K562 (cell line): Measurements from ENCODE around the gene LMNB1. TPM values are rescaled to one million over a fixed set of nuclear protein-coding genes. Genes with fewer than 3 reads are reported as not detected.

ENCODE experiments used
- ATAC-seq: fragments of 200-7000 bp; cut with Tn5 transposase; 3 replicates; pipeline ENCODE4 v1.9.1; 2020; ENCODE audit warnings: moderate library complexity
- BruUV-seq: library from RNA; stranded (reverse); fragments of 400-500 nt; replicated peaks from 2 replicates; lab custom pipeline; 2021; lab: Mats Ljungman, UMichigan
- CTCF ChIA-PET: fragments of 300-600 bp; formaldehyde crosslinking; extraction: SDS; loops from one replicate; lab custom pipeline; 2021; ENCODE audit warnings: low intra/inter-chr PET ratio; lab: Yijun Ruan, JAX
- POLR2A ChIA-PET: fragments of 300-600, 350-650 bp; sonication (Branson Sonifier 250); formaldehyde crosslinking; extraction: SDS; loops from one replicate; lab custom pipeline; 2021; ENCODE audit warnings: antibody characterized with exemption, inconsistent platforms; lab: Yijun Ruan, JAX
- DNase-seq, 4 experiments: peaks; one replicate each; pipeline versions ENCODE4 v3.0.0 to v3.0.0-alpha.2; 2011 to 2018; ENCODE audit warnings: low spot score in 3 of 4, mixed read lengths in 3 of 4; ENCODE audit errors: extremely low read depth in 1 of 4
- FAIRE-seq: peaks from 2 replicates; lab custom pipeline; 2011; peaks lifted over from hg19 to GRCh38; lab: Jason Lieb, UNC
- H2AFZ ChIP-seq: 2 replicates; pipeline ENCODE4 v1.6.0; 2011; ENCODE audit warnings: low read depth, low read length, control low read depth, inconsistent platforms
- H3K27ac ChIP-seq: fragments of 200-600 bp; 3 replicates; pipeline ENCODE4 v1.8.0; 2011; ENCODE audit warnings: low read depth, mild to moderate bottlenecking, control low read depth, inconsistent platforms, low read length, moderate library complexity, mixed read lengths; ENCODE audit errors: extremely low read depth
- H3K27me3 ChIP-seq, 2 experiments: fragments of 300-600 bp in 1 of 2; 2 replicates in 1 of 2; 3 replicates in 1 of 2; pipeline versions ENCODE4 v1.6.0 to v1.8.0; 2011; ENCODE audit warnings: inconsistent platforms in 2 of 2, low read length in 2 of 2, mild to moderate bottlenecking in 1 of 2, mixed read lengths in 1 of 2, moderate library complexity in 1 of 2; ENCODE audit not compliant: control insufficient read depth in 2 of 2, insufficient read depth in 2 of 2
- H3K36me3 ChIP-seq: fragments of 300-600 bp; 3 replicates; pipeline ENCODE4 v1.8.0; 2011; ENCODE audit warnings: mild to moderate bottlenecking, low read length, inconsistent platforms; ENCODE audit not compliant: control insufficient read depth, insufficient read depth
- H3K4me1 ChIP-seq, 2 experiments: fragments of 200-600 bp in 1 of 2; replicated peaks in 1 of 2; 2 replicates in 1 of 2; 3 replicates in 1 of 2; pipeline versions ENCODE4 v1.5.1 to v1.8.0; 2011; ENCODE audit warnings: inconsistent platforms in 2 of 2, low read length in 2 of 2, mild to moderate bottlenecking in 1 of 2, mixed read lengths in 1 of 2, moderate library complexity in 1 of 2; ENCODE audit not compliant: control insufficient read depth in 2 of 2, insufficient read depth in 2 of 2
- H3K4me2 ChIP-seq: 2 replicates; pipeline ENCODE4 v1.6.1; 2011; ENCODE audit warnings: low read length, control low read depth, inconsistent platforms, mixed read lengths; ENCODE audit not compliant: insufficient read depth
- H3K4me3 ChIP-seq: fragments of 200-600 bp; sonication (generic), shearing (Covaris generic); 2 replicates; pipeline ENCODE4 v1.5.1; 2016; ENCODE audit warnings: control low read depth, inconsistent platforms
- H3K79me2 ChIP-seq: fragments of 200-600 bp; 3 replicates; pipeline ENCODE4 v1.8.0; 2011; ENCODE audit warnings: low read length, inconsistent platforms; ENCODE audit not compliant: control insufficient read depth, insufficient read depth
- H3K9ac ChIP-seq, 2 experiments: 2 replicates each; pipeline versions ENCODE4 v1.6.0 to v1.6.1; 2011; ENCODE audit warnings: low read depth in 2 of 2, low read length in 2 of 2, control low read depth in 1 of 2, inconsistent platforms in 1 of 2, mild to moderate bottlenecking in 1 of 2, mixed read lengths in 1 of 2; ENCODE audit not compliant: insufficient read depth in 1 of 2
- H3K9me1 ChIP-seq: one replicate; pipeline ENCODE4 v1.6.0; 2011; ENCODE audit warnings: inconsistent platforms, mild to moderate bottlenecking, low read length, moderate library complexity; ENCODE audit not compliant: control insufficient read depth, insufficient read depth
- H3K9me3 ChIP-seq: replicated peaks from 2 replicates; pipeline ENCODE4 v1.5.1; 2011; ENCODE audit warnings: low read depth, low read length, inconsistent platforms; ENCODE audit not compliant: control insufficient read depth, insufficient read depth
- H4K20me1 ChIP-seq: replicated peaks from 2 replicates; pipeline ENCODE4 v1.6.1; 2011; ENCODE audit warnings: low read length, inconsistent platforms, mixed read lengths; ENCODE audit not compliant: control insufficient read depth, insufficient read depth
- CEBPG ChIP-seq, 3 experiments: fragments of 200-800 bp in 1 of 3; sonication (Bioruptor generic) in 1 of 3; sonication (generic) in 1 of 3; formaldehyde crosslinking in 1 of 3; IDR thresholded peaks in 2 of 3; conservative IDR thresholded peaks in 1 of 3; 2 replicates each; pipeline versions ENCODE4 v1.6.1 to v1.8.0; 2016 to 2022; ENCODE audit warnings: missing compliant biosample characterization in 2 of 3, missing genetic modification characterization in 2 of 3, mild to moderate bottlenecking in 1 of 3, missing genetic modification reagents in 1 of 3
- EP400 ChIP-seq: fragments of 450-650 bp; IDR thresholded peaks from 2 replicates; pipeline ENCODE4 v1.6.1; 2017; ENCODE audit warnings: antibody characterized with exemption, mild to moderate bottlenecking, moderate library complexity
- FOXM1 ChIP-seq, 2 experiments: fragments of 450-650 bp in 1 of 2; sonication (generic) in 1 of 2; formaldehyde crosslinking in 1 of 2; IDR thresholded peaks; 2 replicates each; pipeline versions ENCODE4 v1.6.1 to v1.9.0; 2017 to 2022; ENCODE audit warnings: low read depth in 2 of 2, mild to moderate bottlenecking in 2 of 2, missing genetic modification reagents in 1 of 2, moderate library complexity in 1 of 2
- ILK ChIP-seq: fragments of 450-650 bp; IDR thresholded peaks from 2 replicates; pipeline ENCODE4 v1.6.1; 2016; ENCODE audit warnings: missing genetic modification characterization, low read depth, mild to moderate bottlenecking, missing compliant biosample characterization, moderate library complexity, borderline replicate concordance
- NEUROD1 ChIP-seq: fragments of 150-350 bp; IDR thresholded peaks from 2 replicates; pipeline ENCODE4 v1.6.1; 2014; ENCODE audit warnings: borderline replicate concordance, low read length, low read depth; ENCODE audit not compliant: partially characterized antibody
- PHF8 ChIP-seq: fragments of 200-600 bp; sonication (generic); IDR thresholded peaks from 2 replicates; pipeline ENCODE4 v1.6.1; 2012; ENCODE audit warnings: mixed run types, mild to moderate bottlenecking, inconsistent platforms, low read length, moderate library complexity, borderline replicate concordance
- SRSF1 ChIP-seq: fragments of 200-400 bp; formaldehyde crosslinking; IDR thresholded peaks from 2 replicates; pipeline ENCODE4 v1.6.1; 2017; ENCODE audit warnings: mild to moderate bottlenecking, low read depth, low read length, moderate library complexity
- TAF15 ChIP-seq: fragments of 200-400 bp; formaldehyde crosslinking; IDR thresholded peaks from 2 replicates; pipeline ENCODE4 v1.6.1; 2017; ENCODE audit warnings: mild to moderate bottlenecking, low read depth, low read length, moderate library complexity
- TARDBP ChIP-seq: fragments of 450-650 bp; IDR thresholded peaks from 2 replicates; pipeline ENCODE4 v1.6.1; 2016
- ZNF445 ChIP-seq: fragments of 250-450 bp; sonication (Bioruptor Pico); IDR thresholded peaks from 2 replicates; pipeline ENCODE4 v1.4.0; 2020; ENCODE audit warnings: low read depth, mild to moderate bottlenecking, moderate library complexity
- ZNF512 ChIP-seq: IDR thresholded peaks from 2 replicates; pipeline ENCODE4 v1.6.1; 2016; ENCODE audit warnings: missing genetic modification characterization, missing compliant biosample characterization
- ZNF696 ChIP-seq: fragments of 250-450 bp; sonication (Bioruptor Pico); conservative IDR thresholded peaks from 2 replicates; pipeline ENCODE4 v1.4.0; 2020; ENCODE audit warnings: mild to moderate bottlenecking, moderate library complexity
- WGBS: fragments of 100-300 bp; shearing (Covaris generic); methylation state at CpG from one replicate; pipeline ENCODE4 v1.1.6; 2016; ENCODE audit warnings: low coverage, mixed read lengths; ENCODE audit not compliant: insufficient coverage; ENCODE audit errors: missing lambda C conversion rate; 5-methylcytosine and 5-hydroxymethylcytosine counted together
- in situ Hi-C: fragments of 300-500 bp; cut with MboI; formaldehyde crosslinking; loops from 4 replicates; pipeline ENCODE4 v1.15.0; 2018; ENCODE audit warnings: inconsistent platforms, mixed read lengths
- intact Hi-C: fragments of 100-400 bp; cut with micrococcal nuclease; formaldehyde crosslinking; loops from 2 replicates; pipeline ENCODE4 v1.14.2; 2022
- polyA plus RNA-seq, 8 experiments: library from polyadenylated mRNA; depleted of rRNA in 4 of 8; stranded (reverse) in 5 of 8; unstranded in 3 of 8; fragments of >200 nt; fragmentation: Nextera tagmentation in 2 of 8; fragmentation: Illumina TruSeq in 1 of 8; extraction: Ambion mirVana in 2 of 8; extraction: Trizol in 1 of 8; gene quantifications; 2 replicates each; pipeline versions ENCODE4 v1.2.1 to v1.2.3, GENCODE V29; 2011 to 2014; ENCODE audit warnings: inconsistent platforms in 1 of 8, missing spikeins in 1 of 8
- total RNA-seq, 7 experiments: library from RNA; depleted of rRNA in 6 of 7; stranded (reverse); fragments of >200 nt in 6 of 7; fragmentation: Illumina TruSeq in 2 of 7; extraction: Trizol in 2 of 7; gene quantifications; 2 replicates each; pipeline versions ENCODE4 v1.2.1 to v1.2.3, GENCODE V29; 2011 to 2021; ENCODE audit warnings: low replicate concordance in 1 of 7
- TF ChIP-seq, protein P1 (sequence below), 2 experiments: fragments of 450-650 bp; IDR thresholded peaks; 2 replicates each; pipeline ENCODE4 v1.6.1; 2018; ENCODE audit warnings: mild to moderate bottlenecking in 2 of 2, low read depth in 1 of 2; ENCODE audit not compliant: partially characterized antibody in 2 of 2

The LMNB1 gene
- total and polyA plus RNA-seq, 9 of the 15 experiments (the other 6 are each of a cell fraction or from before 2014, with no cell fraction given), result 2.8 to 190 (median 131) TPM

- TF ChIP-seq FOXM1 (IDR thresholded peaks at IDR 0.05; ENCODE audit: low read depth) (peak; percentile 19; the same call in 1 of the 2 replicates), FOXM1 (CRISPR knock-in tag; IDR thresholded peaks at IDR 0.05; ENCODE audit: low read depth) (no peak)
Observed at GRCh38 chr5:126746290-126746689, 30.6 kb upstream of the LMNB1 start (continued).

GRCh38 chr5:126752081-126752785 is 24.7 kb upstream of the LMNB1 start:
- Histone ChIP-seq H3K27ac (no peak overlapping the region; the same call in 2 of the 3 replicates), H3K27me3 (no peaks in the 10 kb centered on the region), H3K79me2 (no peaks in the 10 kb centered on the region), H3K4me1 (peaks cover 23 to 45% of the 10 kb centered on the region in 2 experiments), H3K4me3 (no peak overlapping the region), H3K36me3 (no peaks in the 10 kb centered on the region), H3K9me1 (no peaks in the 10 kb centered on the region), H3K4me2 (no peak overlapping the region), H3K9me3 (no peaks in the 10 kb centered on the region), H4K20me1 (no peaks in the 10 kb centered on the region), H2AFZ (peak overlapping the region; percentile 88; the same call in 1 of the 2 replicates), H3K9ac (no peak overlapping the region)
- in situ Hi-C loops, result no loop called here
- FAIRE-seq (no peak), ATAC-seq (no peak), DNase-seq (no peak)
- BruUV-seq, result no TSS peak
- ChIA-PET CTCF (no interaction called here), POLR2A (no interaction called here)
- intact Hi-C loops, result no loop called here
- WGBS, result 82% methylated on average over 3 of the region's 5 CpGs
- TF ChIP-seq PHF8 (no peak), TAF15 (no peak), ILK (tag) (no peak), ZNF445 (CRISPR knock-in tag) (no peak), ZNF696 (no peak), CEBPG (CRISPR knock-in tag; IDR thresholded peaks at IDR 0.05) (no peak), CEBPG (tag; conservative IDR thresholded peaks at IDR 0.05 in 1 of 2, IDR thresholded peaks at IDR 0.05 in 1 of 2) (no peak), EP400 (no peak), TARDBP (no peak), ZNF512 (tag) (peak; percentile 58; the same call in 1 of the 2 replicates), NEUROD1 (no peak), SRSF1 (no peak)
- TF ChIP-seq, protein P1, sequence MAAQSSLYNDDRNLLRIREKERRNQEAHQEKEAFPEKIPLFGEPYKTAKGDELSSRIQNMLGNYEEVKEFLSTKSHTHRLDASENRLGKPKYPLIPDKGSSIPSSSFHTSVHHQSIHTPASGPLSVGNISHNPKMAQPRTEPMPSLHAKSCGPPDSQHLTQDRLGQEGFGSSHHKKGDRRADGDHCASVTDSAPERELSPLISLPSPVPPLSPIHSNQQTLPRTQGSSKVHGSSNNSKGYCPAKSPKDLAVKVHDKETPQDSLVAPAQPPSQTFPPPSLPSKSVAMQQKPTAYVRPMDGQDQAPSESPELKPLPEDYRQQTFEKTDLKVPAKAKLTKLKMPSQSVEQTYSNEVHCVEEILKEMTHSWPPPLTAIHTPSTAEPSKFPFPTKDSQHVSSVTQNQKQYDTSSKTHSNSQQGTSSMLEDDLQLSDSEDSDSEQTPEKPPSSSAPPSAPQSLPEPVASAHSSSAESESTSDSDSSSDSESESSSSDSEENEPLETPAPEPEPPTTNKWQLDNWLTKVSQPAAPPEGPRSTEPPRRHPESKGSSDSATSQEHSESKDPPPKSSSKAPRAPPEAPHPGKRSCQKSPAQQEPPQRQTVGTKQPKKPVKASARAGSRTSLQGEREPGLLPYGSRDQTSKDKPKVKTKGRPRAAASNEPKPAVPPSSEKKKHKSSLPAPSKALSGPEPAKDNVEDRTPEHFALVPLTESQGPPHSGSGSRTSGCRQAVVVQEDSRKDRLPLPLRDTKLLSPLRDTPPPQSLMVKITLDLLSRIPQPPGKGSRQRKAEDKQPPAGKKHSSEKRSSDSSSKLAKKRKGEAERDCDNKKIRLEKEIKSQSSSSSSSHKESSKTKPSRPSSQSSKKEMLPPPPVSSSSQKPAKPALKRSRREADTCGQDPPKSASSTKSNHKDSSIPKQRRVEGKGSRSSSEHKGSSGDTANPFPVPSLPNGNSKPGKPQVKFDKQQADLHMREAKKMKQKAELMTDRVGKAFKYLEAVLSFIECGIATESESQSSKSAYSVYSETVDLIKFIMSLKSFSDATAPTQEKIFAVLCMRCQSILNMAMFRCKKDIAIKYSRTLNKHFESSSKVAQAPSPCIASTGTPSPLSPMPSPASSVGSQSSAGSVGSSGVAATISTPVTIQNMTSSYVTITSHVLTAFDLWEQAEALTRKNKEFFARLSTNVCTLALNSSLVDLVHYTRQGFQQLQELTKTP (IDR thresholded peaks at IDR 0.05; ENCODE audit: low read depth in 1 of 2, partially characterized antibody in 2 of 2), result no peak
